ENCODE data around the gene DNASE1L2.
"Not testable (repeated sequence)": the region's sequence is repeated elsewhere in the genome, so short reads cannot be mapped to it uniquely, and the experiment has no call there.

DNASE1L2 gene, protein sequence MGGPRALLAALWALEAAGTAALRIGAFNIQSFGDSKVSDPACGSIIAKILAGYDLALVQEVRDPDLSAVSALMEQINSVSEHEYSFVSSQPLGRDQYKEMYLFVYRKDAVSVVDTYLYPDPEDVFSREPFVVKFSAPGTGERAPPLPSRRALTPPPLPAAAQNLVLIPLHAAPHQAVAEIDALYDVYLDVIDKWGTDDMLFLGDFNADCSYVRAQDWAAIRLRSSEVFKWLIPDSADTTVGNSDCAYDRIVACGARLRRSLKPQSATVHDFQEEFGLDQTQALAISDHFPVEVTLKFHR

GRCh38 chr16:2236337-2237101 is at the start of gene DNASE1L2:
Gene DNASE1L2, plus strand, starts transcription at chr16:2236444. Its CDS starts 373 bp downstream, at chr16:2236817.
- DNase-seq, result no peak

- no peak for DNase-seq
These were observed 49.7 kb upstream of the DNASE1L2 start for GRCh38 chr16:2186505-2186904.

- no peak for DNase-seq
These were observed 49.0 kb upstream of the DNASE1L2 start for GRCh38 chr16:2187212-2187611.

DNA sequence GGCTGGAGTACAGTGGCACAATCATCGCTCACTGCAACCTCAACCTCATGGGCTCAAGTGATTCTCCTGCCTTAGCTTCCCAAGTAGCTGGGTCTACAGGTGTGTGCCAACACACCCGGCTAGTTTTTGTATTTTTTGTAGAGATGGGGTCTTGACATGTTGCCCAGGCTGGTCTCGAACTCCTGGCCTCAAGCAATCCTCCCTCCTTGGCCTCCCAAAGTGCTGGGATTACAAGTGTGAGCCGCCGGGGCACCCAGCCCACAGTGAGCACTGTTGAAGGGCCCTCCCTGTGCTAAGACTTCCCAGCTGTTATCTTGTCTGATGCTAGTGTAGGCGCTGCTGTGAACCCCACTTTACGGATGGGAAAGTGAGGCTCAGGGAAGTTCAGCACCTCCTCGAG is 47.8 kb upstream of the DNASE1L2 start:
- DNase-seq, result no peak

DNA sequence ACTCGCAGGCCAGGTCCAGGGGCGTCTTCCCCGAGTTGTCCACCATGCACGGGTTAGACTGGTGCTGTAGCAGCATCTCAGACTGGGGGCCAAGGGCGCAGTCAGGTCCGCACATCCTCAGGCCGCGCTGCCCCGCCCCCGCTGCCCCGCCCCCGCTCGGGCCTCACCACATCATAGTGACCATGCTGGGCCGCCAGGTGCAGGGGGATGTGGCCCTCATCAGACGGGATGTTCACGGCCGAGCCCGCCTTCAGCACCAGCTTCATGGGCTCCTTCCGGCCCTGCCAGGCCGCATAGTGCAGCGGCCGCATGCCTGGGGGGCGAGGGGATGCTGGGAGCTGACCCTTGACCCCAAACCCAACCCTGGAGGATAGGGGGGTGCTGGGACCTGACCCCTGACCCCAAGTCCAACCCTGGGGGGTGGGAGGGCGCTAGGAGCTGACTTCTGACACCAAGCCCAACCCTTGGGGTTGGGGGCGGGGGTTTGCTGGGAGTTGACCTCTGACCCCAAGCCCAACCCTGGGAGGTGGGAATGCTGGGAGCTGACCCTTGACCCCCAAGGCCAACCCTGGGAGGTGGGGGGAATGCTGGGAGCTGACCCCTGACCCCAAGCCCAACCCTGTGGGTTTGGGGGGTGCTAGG is 46.9 kb upstream of the DNASE1L2 start:
- no peak for DNase-seq

DNA sequence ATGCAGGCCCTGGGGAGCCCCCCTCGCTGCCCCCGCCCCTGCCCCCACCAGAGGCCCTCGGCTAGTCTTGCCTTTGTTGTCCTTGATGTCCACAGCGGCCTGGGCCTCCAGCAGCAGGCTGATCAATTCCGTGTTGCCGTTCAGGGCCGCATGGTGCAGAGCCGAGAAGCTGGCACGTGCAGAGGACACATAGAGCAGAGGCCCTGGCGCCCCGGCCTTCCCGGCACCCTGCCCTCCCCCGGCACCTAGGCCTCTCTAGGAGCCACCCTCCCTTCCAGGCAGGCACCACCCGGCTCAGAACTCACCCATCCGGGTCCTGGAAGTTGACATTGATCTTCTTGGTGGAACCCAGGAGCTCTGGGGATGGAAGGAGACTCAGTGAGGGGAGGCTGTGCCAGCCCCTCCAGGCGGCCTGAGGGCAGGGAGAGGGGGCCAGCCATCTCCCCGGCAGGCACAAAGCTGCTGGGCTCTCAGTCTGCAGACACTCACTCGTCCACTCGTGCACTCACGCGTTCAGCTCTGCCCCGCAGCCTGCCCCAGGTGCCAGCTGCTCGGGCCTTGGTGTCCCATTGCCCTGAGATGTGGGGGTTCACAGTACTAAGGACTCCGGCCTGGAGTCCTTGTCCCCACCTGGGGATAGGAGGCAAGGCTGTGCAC is 46.1 kb upstream of the DNASE1L2 start:
- DNase-seq, result no peak

- DNase-seq, result peak; percentile 27
These were observed 45.4 kb upstream of the DNASE1L2 start for GRCh38 chr16:2190659-2191445.

- DNase-seq, result no peak
These were observed 44.9 kb upstream of the DNASE1L2 start for GRCh38 chr16:2191446-2191706.

DNA sequence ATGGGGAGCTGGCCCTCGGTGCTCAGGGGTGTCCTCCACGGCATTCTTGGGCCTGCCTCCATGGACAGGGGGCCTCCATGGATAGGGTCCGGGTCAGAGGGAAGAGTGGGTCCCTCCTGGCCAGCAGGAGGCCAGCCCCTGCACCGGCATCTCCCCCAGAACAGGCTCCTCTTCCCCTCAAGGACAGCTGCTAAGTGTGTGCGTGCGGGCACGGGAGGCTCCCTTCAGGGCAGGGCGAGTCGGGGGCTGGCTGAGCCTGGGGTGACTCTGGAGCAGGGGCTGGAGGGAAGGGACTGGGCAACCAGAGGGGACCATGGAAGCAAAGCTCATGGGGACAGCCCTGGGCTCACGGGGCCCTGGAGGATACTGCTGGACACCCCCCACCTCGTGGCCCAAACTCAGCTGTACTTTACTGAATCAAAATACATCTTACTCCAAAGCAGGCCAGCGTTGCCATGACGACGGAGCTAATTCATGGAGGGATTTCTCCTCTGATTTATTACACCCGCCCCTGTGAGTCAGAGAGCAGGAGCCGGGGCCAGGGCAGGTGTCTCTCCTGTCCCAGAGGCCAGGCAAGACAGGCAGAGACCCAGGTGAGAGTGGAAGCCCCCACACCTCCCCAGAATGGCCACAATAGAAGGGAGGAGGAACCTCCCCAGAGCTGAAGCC is 41.9 kb upstream of the DNASE1L2 start:
- no peak for DNase-seq

- no peak for DNase-seq
These were observed 41.4 kb upstream of the DNASE1L2 start for GRCh38 chr16:2194852-2195321.

DNA sequence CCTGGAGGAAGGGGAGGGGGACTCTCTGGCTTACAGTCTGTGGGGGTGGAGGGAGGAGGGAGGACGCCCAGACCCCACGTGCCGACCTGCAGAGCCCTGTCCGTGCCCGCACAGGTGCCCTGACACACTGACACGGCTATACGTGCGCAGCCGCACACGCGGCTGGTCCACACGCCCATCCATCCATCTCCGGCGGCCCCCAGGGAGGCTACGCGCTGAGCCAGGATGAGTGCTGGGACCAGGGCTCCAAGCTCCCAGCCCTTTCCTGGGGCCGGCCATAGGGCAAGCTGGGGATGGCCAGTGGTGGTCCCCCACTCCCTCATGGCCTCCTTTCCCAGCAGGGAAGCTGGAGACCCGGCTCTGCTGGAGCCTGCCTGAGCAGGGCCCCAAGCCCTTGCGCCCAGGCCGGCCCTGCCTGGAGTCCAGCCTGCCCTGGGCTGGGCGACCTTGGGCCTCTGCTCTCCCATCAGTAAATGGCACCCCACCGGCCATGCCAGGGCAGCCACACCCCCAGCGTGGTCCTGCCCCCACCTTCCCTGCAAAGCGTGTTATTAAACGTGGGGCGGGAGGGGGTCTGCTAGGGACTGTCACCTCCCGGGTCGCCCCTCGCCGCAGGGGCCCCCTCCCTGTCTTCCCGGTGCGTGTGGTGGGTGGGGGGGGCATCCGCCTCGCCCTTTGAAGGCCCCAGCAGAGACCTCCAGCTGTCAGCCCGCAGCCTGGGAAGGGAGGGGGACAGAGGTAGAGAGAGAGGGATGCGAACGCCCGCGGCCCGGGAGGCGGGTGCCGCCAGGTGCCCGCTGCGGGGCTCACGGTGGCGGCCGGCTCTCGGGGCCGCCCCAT is 40.7 kb upstream of the DNASE1L2 start:
- no peak for DNase-seq

GRCh38 chr16:2196162-2196980 is 39.9 kb upstream of the DNASE1L2 start, which contains the start of gene CASKIN1:
Gene CASKIN1, minus strand, starts transcription at chr16:2196605. Its CDS starts 173 bp downstream, at chr16:2196432.
- DNase-seq, result no peak

DNA sequence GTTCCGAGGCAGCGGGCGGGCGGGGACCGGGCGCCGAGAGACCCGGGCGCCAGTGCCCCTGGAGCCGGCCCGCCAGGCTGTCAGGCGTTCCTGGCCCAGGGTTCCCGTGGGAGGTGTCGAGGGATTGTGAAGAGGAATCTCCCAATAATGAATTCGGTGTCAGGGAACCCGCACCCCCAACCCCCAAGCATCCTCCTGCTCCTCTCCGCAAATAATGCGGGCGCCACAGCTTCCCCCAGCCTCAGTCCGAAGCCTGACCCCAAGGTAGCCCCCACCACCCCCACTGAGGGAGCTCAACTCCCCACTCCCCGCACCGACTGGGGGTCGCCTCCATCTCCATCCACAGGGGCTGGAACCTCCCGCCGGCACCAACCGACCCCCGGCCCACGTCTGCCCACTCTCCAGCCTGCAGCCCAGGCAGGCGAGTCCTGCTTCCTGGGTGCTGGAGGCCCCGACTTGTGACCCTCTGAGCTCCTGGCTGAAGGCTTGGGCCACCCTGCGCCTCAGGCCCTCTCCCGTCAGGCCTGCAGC is 39.2 kb upstream of the DNASE1L2 start:
- DNase-seq, result no peak

- no peak for DNase-seq
These were observed 38.5 kb upstream of the DNASE1L2 start for GRCh38 chr16:2197765-2198164.

- DNase-seq, result no peak
These were observed 38.0 kb upstream of the DNASE1L2 start for GRCh38 chr16:2198283-2198682.

- DNase-seq, result no peak
These were observed 37.1 kb upstream of the DNASE1L2 start for GRCh38 chr16:2199095-2199494.

GRCh38 chr16:2199621-2200139 is 36.6 kb upstream of the DNASE1L2 start:
- no peak for DNase-seq

GRCh38 chr16:2200313-2200712 is 35.9 kb upstream of the DNASE1L2 start:
- DNase-seq, result no peak

GRCh38 chr16:2203119-2203688 is 33.0 kb upstream of the DNASE1L2 start:
- not testable (repeated sequence) for DNase-seq

Measured in midbrain (tissue), 1 donor.